HG02759 (cell line): ENCODE measurements around the gene CD247.

ENCODE experiments used
- ATAC-seq: cut with Tn5 transposase; IDR thresholded peaks from one replicate; pipeline ENCODE4 v1.9.1; 2021; ENCODE audit warnings: mild to moderate bottlenecking, moderate library complexity; ENCODE audit not compliant: unreplicated experiment

CD247 gene

DNA sequence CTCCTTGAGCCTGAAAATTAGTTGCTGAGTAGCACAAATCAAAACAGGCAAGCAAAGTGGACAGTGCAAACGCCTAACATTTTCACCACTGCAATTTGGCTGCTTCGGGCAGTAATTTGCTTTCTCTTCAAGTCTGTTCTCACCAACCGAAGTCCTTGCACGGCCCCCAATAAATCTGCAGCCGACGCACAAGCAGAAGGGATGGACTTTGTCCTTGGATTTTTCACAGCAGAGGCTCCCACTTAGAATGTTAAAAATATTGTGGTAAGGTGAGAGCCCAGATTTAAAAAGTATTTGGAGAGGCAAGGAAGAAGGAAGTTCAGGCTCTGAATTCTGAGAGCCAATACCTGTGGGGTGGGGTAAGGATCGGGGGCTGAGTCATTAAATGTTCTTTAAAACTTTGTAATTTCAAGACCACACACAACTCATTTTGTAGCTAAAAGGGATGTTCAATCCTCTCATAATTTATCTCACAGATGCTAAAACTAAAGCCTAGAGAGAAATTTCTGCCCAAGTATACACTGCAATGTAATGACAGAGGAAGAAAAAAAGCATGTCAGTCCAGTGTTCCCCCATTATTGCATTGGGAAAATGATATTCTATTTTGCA is 6.2 kb downstream of the CD247 start:
- ATAC-seq: no peak

DNA sequence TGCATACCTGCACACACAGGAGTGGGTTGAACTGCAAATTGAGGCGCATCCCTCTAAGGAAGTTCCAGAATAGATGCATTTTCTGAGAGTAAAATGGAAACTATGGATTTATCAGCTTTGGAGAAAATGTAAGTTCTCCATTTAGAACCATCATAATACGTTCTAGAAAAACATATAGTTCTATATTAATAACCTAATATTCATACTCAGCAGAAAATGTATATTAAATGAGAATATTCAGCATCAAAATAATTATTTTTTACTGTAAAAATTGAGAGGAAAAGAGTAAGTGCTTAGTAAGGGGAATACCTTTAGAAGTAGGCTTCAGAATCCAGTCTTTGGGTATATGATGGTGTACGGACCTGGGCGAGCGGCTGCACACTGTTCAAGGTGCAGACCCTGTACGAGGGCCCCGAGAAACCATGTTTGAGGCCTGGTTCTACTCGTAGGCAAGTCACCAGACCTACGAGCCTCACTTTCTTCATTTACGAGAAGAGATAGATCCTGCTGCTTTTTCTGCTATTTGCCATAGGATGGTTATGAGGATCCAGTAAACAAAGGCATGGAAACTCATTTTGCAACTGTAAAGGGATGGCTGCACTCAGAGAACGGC is 6.8 kb downstream of the CD247 start:
- ATAC-seq: no peak

DNA sequence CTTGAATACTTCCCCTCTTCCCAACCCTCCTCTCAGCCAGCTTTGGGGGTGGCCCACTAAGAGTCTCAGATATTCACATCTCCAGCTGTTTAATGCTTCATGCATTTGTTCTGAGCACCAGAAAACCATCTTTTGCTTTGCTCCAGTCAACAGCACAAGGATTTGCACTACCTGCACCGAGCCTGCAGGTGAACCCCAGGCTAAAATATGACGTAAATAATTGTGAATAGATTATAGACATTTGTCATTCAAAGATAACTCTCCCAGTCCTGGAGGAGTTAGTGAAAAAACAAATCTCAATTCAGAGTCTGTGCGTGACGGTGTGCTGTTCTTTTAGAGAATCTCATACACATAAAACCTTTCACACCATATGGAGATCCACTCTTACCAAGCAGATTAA is 7.4 kb downstream of the CD247 start:
- no peak for ATAC-seq

DNA sequence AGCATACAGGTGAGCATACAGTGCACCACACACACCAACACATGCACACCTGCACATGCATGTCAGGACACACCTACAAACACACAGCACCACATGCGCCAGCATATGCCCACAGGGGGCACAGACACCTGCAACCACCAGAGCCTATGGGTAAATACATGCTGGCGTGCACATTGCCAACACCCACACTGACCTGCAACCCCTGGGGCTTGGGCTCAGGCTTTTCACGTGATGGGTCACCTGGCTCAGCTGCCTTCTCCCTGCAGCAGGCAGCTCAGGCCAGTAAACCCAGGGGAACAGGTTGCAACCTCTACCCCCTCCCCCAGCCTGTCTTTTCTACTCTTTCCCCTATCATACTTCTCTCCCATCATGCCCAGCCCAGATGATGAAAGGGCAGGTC is 8.1 kb downstream of the CD247 start:
- no peak for ATAC-seq

DNA sequence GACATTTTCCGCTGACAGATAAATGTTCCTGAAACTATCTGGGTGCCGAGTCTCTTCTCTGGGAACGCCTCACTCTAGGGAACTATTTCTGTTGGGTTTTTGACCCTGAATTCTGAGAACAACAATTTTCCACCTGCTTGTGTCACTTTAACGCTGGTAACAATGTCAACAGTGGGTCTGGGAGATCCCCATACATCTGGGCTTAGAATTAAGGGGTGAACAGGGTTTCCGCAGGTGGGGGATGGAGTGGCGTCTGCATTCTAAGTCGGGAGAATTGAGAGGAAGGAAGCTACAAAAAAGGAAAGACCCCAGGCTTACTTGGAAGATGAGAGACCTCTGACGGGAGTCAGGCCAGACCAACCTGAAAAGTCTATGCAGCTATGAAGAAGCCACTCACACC is 8.7 kb downstream of the CD247 start:
- no peak for ATAC-seq

DNA sequence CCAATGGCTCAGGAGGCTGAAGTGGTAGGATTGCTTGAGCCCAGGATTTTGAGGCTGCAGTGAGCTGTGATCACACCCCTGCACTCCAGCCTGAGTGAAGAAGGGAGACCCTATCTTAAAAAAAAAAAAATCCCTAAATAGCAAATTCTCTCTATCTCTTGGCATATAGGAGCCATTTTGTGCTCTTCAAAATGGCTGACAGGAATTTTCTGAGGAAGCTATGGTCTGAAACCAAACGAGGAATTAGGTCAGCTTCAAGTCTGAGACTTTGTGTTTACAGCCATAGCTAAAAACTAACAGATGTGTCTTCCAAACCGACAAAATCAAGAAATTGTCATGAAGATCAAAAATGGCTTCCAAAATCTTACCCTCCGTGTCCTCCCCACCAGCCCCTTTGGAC is 10.6 kb downstream of the CD247 start:
- ATAC-seq: no peak

DNA sequence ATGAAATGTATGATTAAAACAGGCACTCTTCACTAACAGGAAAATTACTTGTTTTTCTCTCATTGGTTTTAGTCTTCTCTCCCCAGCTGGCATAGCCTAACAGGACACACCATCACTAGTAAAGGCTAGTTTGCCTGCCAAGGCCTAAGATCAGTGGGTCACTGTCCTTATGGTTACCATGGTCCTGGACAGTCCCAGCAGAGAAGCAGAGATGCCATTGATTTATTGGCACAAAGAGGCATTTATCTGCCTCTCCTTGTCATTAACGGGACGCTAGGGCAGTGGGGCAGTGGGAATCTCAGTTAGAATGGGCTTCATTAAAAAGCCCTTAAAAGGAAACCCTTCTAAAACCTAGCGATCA is 13.9 kb downstream of the CD247 start:
- ATAC-seq: no peak

DNA sequence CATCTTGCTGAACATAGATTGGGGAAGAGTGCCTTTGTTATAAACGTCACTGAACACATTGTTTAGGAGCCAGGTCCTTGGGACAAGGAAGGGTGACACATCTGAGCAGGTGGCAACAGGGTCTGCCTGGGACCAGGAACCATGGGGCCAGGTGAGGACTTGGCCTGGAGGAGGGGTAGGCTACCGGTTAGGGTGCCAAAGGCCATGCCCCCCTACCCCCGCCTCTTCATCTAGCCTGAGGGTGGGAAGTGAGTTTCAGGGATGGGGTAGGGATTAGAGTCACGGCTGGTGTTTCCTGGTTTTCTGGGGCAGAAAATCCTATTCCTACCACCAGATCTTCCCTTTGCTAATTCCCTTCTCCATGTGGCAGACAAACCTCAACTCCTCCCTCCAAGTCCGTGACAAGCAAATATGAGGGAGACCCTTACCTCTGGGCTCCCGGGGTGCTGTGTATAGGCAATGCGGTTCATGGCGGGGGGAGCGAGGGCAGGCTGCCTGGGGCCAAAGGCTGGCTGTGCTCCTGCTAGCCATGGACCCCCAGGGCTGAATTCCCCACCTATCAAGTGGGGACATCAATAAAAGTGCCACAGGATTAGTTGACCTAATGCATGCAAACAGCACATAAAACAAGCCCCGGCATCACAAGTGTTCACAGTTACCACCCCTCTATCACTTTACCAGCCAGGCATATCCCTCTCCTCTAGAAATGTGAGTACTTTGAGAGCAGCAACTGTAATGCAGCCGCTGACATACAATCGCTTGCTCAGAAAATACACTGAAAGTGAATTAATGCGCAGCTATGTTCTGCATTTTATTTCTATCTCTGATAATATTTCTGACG is 14.5 kb downstream of the CD247 start:
- ATAC-seq: no peak

DNA sequence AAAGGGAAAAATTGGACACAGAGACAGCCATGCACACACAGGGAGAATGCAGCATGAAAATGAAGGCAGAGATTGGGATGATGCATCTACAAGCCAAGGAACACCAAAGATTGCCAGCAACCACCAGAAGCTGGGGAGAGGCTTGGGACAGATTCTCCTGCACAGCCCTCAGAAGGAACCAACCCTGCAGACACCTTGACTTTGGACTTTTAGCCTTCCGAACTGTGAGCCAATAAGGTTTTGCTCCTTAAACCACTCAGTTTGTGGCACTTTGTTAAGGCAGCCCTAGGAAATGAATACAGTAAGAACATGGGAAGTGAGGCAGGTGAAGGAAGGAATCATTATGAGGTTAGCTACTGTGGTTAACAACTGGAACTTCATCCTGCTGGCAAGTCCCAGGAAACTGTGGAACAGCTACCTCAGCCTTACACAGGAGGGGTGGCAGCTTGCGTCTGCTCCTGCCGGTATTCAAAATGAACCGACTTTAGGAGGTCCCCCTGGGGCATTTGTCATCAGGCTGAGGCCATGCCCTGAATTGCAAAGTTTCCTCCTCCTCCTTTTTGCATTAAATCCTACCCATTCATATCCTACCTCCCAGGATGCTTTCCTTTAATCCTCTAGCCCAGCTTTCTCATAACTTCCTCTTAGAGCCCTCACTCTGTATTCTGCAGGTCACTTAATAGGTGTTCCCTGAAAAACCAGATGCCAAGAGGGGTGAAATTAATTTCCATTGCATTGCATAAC is 15.4 kb downstream of the CD247 start:
- ATAC-seq: no peak

DNA sequence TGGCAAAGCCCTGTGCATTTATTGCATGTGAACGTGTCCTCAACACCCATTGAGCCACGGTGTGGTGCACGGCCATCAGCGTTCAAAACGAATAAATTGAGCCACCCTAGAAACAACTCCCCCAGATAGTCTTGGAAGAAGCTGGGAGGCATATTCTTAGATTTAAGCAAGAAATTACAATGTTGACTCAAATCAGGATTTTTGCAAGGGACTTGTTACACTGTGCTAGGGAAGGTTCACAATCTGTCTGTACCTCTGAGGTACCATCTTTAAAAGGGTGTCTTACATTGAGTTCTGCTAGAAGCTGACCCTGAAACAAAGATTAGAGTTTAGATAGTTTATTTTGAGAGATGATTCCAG is 16.2 kb downstream of the CD247 start:
- no peak for ATAC-seq

DNA sequence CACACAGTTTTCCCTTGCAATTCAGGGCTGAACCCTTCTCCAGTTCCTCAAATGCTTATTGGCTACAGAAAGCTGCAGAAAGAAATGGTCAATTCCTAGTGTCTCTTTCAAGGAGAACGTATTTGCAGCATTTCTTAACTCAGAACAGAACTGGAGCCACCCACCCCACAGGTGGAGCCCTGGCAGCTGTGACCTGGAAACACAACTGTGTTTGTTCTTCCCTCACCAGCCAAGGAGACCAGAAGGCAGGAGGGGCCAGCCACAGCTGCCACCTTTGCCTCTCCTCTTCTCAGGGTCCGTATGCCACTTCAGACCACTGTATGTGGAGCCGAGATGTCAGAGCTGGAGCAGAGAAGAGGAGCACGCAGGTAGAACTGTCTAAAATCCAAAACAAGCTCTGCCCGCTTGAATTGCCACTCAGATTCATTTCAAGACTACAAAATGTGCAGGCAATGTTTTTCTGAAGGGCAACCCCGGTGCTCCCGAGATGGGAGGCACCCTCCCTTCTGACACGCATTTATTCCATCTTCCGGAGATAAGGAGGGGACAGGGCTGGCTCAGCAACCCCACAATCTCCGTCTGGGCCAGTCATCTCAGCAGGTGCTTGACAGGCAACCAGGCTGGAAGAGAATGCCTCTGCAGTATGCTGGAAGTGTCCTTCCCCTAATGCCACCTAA is 16.7 kb downstream of the CD247 start:
- ATAC-seq: no peak

DNA sequence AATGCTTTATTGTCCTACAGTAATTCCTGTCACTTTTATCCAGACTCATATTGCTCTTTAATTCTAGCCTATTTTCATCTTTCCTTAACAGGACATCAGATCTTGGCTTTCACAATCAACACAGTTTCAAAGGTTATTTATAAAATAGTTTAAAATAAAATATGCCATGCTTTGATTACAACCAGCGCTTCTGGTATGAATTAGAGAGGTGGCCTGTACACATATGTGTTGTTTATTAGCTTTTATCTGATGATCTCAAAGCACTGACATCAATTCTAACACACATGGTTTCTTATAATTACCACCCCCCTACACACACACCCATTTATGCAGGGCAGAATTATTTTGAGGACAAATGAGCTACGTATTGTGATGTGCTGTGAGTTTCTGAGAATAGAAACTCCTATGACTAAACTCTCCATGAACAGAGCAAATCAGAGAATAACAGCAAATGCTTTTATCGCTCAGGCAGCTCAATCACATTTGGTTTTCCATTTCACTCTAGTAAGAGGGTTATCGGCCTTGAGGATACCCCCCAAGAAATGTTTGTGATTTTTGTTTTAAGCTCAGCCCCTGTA is 18.0 kb downstream of the CD247 start:
- ATAC-seq: no peak

DNA sequence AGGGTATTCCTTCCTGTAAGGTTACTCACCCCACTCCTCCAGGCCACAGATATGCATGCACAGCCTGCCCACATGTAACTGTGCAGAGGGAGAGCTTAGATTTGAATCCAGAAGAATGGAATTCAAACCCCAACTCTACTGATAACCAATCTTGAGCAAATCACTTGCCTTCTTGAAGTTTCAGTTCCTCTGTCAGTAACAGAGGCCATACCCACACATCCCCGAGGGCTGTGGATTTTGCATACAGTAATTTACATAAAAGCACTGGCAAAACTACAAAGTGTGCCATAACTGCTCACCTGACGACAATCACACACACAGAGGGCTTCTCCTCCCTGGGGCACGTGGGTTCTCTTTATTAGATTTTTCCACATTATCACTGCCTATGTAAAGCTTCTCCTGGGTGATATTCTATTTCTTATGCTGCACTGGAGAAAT is 18.6 kb downstream of the CD247 start:
- ATAC-seq: peak; percentile 95

DNA sequence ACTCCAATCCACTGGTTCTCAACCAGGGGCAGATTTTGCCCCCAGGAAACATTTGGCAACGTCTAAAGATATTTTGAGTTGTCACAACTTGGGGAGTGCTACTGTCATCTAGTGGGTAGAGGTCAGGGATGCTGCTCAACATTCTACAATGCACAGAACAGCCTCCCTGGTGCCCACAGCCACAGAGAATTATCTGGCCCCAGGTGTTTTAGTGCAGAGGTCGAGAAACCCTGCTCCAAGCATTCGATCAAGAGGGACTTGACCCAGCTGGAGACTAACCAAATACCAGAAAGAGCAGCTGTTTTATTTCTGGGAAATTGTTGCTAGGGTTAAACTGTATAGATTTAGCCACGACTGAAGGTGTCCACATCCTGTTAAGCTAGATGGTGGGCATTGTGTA is 19.2 kb downstream of the CD247 start:
- ATAC-seq: peak; percentile 9

DNA sequence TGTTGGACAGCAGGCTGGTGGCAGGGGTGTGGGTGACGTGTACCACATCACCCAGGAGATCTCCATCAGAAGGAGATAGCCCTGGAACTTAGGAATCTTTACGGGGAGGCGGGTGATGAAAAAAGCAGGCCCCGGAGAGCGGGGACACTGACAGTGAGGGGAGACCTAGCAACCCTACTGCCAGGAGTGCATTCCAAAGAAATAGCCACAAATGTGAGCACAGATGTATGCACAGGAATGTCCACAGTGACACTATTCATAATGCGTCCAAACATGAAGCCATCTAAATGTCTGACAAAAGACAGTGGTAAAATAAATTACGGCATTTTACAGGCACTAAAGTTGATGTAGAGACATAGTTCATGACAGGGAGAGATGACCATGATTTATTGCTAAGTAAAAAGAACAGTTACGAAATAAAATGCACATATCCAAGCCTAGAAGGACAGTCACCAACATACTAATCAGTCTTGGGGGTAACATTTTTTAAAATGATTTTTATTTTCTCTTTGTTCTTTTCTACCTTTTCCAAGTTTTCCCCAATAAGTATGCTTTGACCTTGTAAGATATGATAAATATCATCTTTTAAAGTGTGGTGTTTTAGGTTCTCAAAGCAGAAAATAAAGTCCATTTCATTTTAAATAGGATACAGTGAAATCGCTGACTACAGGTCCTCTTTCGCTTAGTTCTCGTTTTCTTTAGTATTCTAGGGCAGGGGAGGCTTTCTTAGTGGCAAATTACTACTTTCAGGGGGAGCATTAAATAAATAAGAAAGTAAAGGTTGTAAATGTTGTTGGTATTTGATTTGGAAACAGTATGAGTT is 21.3 kb downstream of the CD247 start:
- ATAC-seq: no peak

DNA sequence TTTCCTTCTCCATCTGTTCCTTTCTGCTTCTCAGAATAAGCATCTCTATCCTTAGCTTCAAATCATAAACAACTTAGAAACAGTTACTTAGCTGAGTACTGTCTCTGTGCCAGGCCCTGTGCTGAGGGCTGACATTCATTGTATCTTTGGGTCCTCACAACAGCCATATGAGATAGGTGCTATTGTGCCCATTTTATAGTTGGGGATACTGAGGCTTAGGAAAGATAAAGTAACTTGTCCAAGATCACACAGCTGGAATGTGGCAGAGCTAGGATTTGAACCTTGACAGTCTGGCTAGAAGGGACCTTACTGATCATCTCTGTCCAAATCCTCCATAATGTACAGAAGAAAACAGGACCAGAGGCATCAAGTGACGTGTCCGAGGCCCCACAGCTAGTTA is 25.0 kb downstream of the CD247 start:
- ATAC-seq: no peak

DNA sequence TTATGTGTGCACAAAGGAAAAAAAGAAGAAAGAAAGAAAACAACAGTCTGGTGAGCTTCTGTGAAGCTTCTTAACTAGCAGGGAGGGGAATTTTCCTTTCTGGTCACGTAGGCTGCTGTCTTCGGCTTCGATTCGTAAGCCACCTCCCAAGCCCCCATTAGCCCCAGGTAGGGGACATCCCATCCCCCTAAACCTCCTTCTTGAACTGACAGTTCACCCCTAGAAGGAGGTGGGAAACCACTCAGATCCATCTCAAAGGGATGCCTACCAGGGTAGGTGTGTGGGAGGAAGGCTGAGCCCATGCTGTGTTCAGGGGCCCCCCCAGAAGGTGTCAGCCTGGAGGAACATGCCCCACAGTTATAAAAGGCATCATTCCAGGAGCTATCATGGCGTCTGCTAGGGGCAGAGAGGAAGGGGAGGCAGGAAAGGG is 25.8 kb downstream of the CD247 start:
- no peak for ATAC-seq

DNA sequence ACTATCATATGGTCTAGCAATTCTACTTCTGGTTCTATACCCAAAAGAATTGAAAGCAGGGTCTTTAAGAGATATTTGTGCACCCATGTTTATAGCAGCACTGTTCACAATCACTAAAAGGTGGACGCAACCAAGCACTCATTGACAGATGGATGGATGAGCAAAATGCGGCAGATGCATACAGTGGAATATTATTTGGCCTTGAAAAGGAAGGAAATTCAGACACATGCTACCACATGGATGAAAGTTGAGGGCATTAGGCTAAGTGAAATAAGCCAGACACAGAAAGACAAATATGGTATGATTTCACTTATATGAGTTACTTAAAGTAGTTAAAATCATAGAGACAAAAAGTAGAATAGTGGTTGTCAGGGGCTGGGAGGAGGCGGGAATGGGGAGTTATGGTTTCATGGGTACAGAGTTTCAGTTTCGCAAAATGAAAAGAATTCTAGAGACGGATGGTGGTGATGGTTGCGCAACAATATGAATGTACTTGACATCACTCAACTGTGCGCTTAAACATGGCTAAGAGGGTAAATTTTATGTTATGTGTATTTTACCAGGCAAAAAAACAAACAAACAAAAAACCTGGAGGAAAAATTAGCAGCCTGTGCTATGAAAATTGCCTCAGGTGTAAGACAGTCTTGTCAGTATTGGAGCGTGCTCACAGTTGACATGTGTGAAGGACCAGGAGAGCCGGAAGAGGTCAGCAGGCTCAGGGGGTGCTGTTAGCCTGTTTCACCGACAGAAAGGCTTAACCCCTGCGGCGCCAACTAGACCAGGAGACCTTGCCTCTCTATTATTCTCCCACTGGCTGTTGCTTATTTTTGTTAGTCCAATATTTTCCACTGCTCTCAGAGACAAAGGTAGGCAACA is 26.5 kb downstream of the CD247 start:
- ATAC-seq: no peak

DNA sequence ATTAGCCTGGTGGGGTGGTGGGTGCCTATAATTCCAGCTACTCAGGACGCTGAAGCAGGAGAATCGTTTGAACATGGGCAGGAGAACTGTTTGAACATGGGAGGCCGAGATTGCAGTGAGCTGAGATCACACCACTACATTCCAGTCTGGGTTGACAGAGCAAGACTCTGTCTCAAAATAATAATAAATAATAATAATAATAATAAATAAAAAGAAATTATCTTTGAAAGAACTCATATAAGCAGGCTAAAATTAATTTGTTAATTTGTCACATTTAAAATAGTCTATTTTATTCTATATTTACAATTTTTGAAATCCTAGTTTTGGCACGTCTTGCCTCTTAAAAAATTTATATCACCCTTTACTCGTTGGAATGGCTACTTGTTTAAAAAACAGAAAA is 27.6 kb downstream of the CD247 start:
- ATAC-seq: no peak
